ENCODE results near the gene TMEM214.

TMEM214 gene

GRCh38 chr2:27040282-27040681 is 7.5 kb downstream of the TMEM214 start:
- no peak for DNase-seq

DNA sequence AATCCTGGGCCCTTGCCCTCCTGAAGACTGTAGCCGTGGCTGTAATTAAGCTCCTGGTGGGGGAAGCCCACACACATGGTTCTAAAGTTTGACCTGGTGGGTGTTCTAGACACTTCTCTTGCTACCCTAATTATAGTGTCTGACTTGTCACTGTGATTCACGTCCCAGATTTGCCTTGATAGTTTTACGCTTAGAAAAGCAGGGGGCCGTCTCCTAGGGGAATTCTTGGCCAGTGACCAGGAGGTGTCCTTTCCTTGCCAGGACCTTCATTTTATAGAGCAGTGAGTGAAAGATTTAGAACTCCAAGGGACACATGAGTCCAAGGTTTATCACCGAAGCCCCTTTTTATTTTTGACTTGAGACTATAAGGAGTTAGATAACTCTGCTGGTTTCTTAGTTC is 9.0 kb downstream of the TMEM214 start:
- no peak for DNase-seq

DNA sequence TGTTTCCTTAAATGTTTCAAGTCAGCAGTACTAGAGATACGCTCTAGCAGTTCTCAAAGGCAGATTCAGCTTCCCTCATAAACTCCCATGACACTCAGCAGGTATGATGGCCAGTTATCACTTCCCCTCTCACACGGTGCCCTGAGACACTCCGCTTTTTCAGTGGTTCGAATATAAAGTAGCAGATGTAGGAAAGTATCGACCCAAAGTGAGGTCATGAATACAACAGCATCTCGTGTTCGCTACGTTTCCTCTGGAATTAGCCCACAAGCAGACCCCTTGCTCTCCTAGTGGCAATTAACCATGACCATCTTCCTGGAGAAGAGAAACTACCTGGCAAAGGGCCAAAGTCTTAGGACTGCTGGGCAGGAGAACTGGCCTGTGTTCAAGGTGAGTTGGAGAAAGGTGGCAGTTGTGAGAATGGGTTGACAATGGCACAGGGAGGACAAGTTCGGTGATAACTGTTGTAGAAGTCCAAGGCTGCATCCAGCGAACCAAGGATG is 9.4 kb downstream of the TMEM214 start:
- no peak for DNase-seq

- no peak for DNase-seq
These were observed 10.3 kb downstream of the TMEM214 start for GRCh38 chr2:27042985-27043634.

DNA sequence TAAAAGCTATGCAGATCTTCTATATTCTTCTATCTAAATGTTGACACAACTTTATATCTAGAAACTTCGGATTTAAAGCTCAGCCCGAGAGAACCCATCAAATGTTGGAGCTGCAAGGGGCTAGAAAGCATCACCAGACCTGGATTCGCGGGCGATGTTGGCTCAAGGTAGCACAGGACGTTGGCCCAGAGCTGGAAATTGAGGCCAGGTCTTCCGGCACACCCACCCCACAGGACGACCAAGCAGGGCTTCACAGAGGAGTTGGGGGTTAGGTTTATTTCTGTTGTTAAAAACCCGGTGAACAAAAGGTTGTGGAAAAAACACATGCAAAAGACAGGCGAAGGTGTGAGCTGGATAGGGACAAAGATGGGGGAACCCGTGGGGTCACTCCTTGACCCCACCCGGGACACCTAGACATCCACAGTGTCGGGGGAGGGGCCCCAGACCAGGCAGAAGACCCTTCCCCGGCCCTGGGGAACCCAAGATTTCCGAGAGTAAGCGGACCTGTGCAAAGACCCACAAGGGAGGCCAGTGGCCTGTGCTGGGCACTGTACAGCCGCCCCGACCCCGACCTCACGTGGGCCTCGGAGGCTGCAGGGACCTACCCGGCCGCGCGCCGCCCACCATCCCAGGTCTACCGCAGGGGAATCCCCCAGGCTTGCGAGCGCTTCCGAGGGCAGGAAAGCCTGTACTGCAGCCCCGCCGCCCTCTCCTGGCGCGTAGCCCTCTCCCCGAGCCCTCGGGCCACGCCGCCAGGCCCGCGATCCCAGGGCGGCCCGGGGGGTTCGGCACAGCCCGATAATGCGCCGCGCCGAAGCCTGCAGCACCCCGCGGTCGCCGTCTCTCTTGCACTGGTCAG is 16.9 kb downstream of the TMEM214 start:
- peak in 1 of 2 experiments; percentile 68 for DNase-seq

- DNase-seq = peak; percentile 93 to 95
These were observed 17.7 kb downstream of the TMEM214 start for GRCh38 chr2:27050281-27050995.

DNA sequence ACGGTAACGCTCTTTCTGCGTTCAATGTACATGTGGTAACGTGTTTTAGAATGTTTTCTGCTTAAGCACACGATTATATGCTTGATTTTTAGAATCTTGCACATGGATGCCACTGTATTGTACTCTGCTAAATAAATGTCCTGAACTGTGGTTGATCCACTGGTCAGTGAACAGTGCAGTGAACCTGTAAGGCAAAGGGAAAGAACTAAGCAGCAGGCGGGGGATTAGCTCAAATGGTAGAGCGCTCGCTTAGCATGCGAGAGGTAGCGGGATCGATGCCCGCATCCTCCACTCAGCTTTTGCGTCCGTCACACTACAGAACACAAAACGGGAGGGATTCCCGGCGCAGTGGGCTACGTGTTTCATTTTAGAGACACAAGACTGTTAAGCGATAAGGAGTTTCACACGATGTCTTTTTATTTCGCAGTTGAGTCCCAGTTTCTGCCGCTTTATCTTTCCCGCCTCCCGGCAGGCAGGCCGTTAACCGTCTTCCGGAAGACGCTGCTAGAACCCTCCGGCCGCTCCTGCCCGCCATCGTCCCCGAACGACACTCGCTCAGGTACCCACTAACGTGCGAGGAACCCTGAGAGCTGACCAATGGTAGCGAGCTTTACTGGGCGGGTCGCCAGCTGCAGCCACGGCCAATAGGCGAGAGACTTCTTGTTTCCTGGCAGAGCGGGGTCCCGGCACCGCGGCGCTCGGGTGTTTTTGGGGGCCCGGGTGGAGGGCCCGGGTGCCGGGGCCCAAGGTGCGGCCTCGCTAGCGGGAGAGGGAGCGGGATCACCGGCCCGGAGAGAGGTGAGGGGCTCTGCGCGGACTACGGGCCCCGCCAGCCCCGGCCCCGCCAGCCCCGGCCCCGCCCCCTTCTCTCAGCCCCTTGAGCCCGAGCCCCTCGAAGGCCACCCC is 18.5 kb downstream of the TMEM214 start, which contains the start of gene AGBL5:
Gene AGBL5 (plus strand): TSS at position 673 of the 906 bp plus-strand sequence. CDS start 1,291 bp downstream, outside the sequence.
- peak; percentile 94 to 95 for DNase-seq

DNA sequence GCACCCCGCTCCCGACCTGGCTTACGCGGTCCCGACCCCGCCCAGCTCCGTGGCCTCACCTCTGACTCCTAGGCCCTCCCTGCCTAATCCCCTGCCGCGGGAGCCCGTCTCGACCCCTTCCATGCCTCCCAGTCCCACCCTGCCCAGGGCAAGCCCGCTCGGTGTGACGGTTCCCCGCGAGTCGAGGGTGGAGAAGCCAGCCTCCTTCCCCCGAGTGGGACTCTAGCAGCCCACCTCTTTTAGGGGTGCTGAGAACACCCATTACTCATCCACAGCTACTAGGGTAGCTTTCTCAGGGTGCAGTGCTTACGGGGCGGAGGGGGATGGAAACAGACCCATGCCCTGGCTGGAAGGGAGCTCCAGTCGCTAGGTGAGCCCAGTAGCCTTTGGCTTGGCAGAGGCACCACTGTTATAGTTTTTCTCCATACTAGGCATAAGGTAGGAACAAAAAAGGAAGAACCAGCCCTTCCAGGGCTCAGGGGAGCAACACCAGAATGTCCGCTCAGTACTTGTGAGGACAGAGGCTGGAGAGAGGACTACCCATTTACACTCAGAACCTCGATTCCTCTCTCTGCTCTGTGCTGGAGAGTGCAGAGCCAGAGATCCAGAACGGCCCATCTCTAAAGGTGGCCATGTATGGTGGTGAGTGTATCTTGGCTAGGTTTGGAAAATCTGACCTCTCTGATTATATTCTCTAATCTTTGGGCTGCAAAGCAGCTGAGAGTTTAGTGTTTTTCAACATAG is 19.3 kb downstream of the TMEM214 start:
- no peak for DNase-seq

DNA sequence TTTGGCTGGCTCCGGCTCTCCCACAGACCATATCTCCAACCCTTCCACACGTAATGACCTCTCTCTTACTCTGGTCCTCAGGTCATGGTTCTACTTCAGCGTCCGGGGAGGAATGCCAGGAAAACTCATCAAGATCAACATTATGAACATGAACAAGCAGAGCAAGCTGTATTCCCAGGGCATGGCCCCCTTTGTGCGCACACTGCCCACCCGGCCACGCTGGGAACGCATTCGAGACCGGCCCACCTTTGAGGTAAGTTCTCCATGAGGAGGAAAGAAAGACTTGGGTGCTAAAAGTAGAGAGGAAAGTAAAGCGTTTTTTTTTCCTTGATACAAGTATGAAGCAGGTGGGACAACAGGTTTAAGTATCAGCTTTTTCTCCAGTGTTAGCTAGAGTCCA is 20.6 kb downstream of the TMEM214 start:
- no peak for DNase-seq

DNA sequence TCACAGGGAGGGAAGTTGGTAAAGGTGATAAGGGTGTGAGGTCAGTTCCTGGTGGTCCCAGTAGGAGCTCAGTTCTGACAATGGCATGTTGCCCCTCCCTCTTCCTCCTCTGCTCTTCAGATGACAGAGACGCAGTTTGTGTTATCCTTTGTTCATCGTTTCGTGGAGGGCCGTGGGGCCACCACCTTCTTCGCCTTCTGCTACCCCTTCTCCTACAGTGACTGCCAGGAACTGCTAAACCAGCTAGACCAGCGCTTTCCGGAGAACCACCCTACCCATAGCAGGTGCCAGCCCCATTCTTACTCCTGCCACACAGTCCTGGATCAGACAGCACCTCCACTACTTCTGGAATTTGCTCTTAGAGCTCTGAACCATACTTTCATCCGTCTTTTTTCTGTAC is 21.0 kb downstream of the TMEM214 start:
- no peak for DNase-seq

GRCh38 chr2:27054721-27055120 is 22.0 kb downstream of the TMEM214 start:
- no peak for DNase-seq

GRCh38 chr2:27057184-27057583 is 24.4 kb downstream of the TMEM214 start:
- no peak for DNase-seq

GRCh38 chr2:27058210-27058609 is 25.4 kb downstream of the TMEM214 start:
- DNase-seq = no peak

- no peak for DNase-seq
These were observed 26.5 kb downstream of the TMEM214 start for GRCh38 chr2:27059141-27059820.

DNA sequence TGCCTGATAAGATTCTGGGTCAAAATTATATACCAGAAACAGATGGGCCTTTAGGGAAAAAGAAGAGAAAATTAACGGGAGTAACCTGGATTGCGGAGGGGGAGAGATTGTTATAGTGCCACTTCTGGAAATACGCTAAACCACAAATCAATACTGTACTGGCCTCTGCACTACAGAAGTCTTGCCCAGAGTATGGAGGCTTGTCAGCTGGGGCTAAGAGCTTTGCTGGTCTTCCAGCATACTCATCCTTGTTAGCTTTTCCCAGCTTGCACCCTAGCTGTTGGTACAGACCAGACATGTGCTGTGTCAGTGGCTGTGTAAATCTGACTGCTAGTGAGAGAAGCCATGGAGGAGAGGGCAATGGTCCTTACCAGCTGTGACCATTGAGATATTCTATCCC is 27.6 kb downstream of the TMEM214 start:
- no peak for DNase-seq

DNA sequence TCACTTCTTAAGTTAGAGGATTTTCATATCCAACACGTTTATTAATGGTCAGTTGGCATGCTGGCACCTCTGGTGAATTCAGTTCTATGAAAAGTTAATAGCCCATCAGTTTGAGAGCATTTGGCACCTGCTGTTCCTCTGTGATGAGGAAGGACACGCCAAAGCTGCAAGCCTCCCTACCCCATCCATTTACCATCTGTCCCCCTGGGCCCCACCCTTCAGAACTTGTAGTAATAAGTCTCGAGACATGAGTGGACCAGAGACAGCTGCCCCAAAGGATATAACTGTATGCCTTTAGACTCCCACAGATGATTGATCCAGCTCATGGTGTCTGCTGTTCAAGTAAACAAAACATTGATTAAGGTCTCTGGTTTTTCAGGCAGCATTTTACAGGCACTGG is 32.4 kb downstream of the TMEM214 start:
- no peak for DNase-seq

- DNase-seq = no peak
These were observed 34.6 kb downstream of the TMEM214 start for GRCh38 chr2:27067385-27067784.

DNA sequence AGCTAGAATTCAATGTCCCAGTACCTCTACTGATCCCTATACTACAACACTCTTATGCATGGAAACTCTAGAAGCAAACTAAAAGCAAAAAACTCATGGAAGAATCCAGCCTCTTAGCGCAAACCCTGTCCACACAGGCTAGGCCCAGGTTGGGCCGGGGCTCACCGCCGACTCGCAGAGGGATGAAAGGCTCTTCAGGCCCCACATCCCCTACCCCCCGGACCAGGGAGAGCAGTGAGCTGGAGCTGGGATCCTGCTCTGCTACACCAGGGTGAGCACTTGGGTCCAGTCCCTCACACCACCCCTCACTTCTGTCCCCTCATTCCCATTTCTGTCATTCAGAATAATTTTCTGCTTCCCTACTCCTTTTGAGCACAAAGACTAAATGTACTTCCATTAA is 36.7 kb downstream of the TMEM214 start:
- DNase-seq = no peak

- no peak for DNase-seq
These were observed 37.3 kb downstream of the TMEM214 start for GRCh38 chr2:27069961-27070618.

DNA sequence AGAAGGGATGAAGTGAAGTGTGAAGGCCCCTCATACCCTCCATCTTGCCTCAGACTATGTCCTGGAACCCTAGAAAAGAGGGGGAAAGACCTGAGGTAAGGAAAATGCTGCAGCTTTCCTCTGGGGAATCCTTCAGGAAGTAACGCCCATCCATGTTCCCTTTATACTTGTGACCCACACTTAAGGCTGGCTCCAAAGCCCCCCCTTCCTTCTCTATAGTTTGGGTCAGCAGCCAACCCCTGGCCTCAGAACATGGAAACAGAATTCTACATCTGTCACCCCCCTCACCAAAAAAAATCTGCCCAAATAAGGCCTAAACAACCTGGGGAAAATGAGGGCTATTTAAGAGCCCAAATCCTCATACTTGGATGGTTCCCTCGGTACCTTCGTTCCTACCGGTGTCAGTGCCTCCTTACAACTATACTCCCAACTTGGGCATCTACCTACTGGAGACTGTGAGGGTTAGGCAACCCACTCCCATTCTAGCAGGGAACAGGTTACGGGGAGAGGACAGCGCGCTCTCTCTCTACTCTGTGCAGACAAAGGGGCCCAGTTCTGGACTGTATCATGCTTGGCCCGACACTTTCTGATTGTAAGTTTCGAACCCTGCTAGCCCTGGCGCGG is 38.0 kb downstream of the TMEM214 start:
- DNase-seq = no peak

Measured in NCI-H446 (cell line).